ENCODE data around the gene ZNF169.
A peak's percentile ranks its signal among the peaks of the same experiment; 100 is the strongest.
"Not testable (repeated sequence)": the region's sequence is repeated elsewhere in the genome, so short reads cannot be mapped to it uniquely, and the experiment has no call there.

The ZNF169 gene

GRCh38 chr9:94259077-94259862 lies at the start of gene ZNF169:
ZNF169 (plus strand) TSS chr9:94259298; CDS start chr9:94278813, 19,515 bp downstream.
- peak; percentile 76 for DNase-seq (ENCODE audit: low read depth)

- no peak for DNase-seq (ENCODE audit: low read depth)
Measured at GRCh38 chr9:94210616-94211603, 48.2 kb upstream of the ZNF169 start.

- no peak for DNase-seq (ENCODE audit: low read depth)
Measured at GRCh38 chr9:94212091-94212490, 47.0 kb upstream of the ZNF169 start.

GRCh38 chr9:94212531-94212930 lies 46.6 kb upstream of the ZNF169 start:
- no peak for DNase-seq (ENCODE audit: low read depth)

GRCh38 chr9:94213511-94214124 lies 45.5 kb upstream of the ZNF169 start:
- peak; percentile 40 for DNase-seq (ENCODE audit: low read depth)

GRCh38 chr9:94222870-94223269 lies 36.2 kb upstream of the ZNF169 start:
- DNase-seq (ENCODE audit: low read depth) = no peak

GRCh38 chr9:94225413-94225812 lies 33.7 kb upstream of the ZNF169 start:
- DNase-seq (ENCODE audit: low read depth) = not testable (repeated sequence)

- DNase-seq (ENCODE audit: low read depth) = no peak
Measured at GRCh38 chr9:94228616-94229015, 30.5 kb upstream of the ZNF169 start.

- DNase-seq (ENCODE audit: low read depth) = no peak
Measured at GRCh38 chr9:94232428-94232827, 26.7 kb upstream of the ZNF169 start.

- DNase-seq (ENCODE audit: low read depth) = not testable (repeated sequence)
Measured at GRCh38 chr9:94241098-94241497, 18.0 kb upstream of the ZNF169 start.

- no peak for DNase-seq (ENCODE audit: low read depth)
Measured at GRCh38 chr9:94245651-94246050, 13.4 kb upstream of the ZNF169 start.

GRCh38 chr9:94250456-94250855 lies 8.6 kb upstream of the ZNF169 start:
- DNase-seq (ENCODE audit: low read depth) = no peak

GRCh38 chr9:94256007-94256406 lies 3.1 kb upstream of the ZNF169 start:
- DNase-seq (ENCODE audit: low read depth) = no peak

- not testable (repeated sequence) for DNase-seq (ENCODE audit: low read depth)
Measured at GRCh38 chr9:94265626-94266402, 6.7 kb downstream of the ZNF169 start.

GRCh38 chr9:94269264-94269663 lies 10.2 kb downstream of the ZNF169 start:
- no peak for DNase-seq (ENCODE audit: low read depth)

GRCh38 chr9:94270009-94270408 lies 10.9 kb downstream of the ZNF169 start:
- no peak for DNase-seq (ENCODE audit: low read depth)

- DNase-seq (ENCODE audit: low read depth) = not testable (repeated sequence)
Measured at GRCh38 chr9:94277029-94277428, 17.9 kb downstream of the ZNF169 start.

GRCh38 chr9:94277885-94278536 lies 18.9 kb downstream of the ZNF169 start:
- DNase-seq (ENCODE audit: low read depth) = no peak

GRCh38 chr9:94280409-94280989 lies 21.4 kb downstream of the ZNF169 start:
- no peak for DNase-seq (ENCODE audit: low read depth)

- no peak for DNase-seq (ENCODE audit: low read depth)
Measured at GRCh38 chr9:94281101-94281500, 22.0 kb downstream of the ZNF169 start.

GRCh38 chr9:94286116-94286515 lies 27.0 kb downstream of the ZNF169 start:
- no peak for DNase-seq (ENCODE audit: low read depth)

Data from stimulated activated CD8-positive, alpha-beta memory T cell treated with anti-CD3 and anti-CD28 coated beads, Interleukin-7, amount 100 ng/mL, for 24 hours (primary cell).